Lower lobe of right lung (tissue), 2 donors: ENCODE results near the gene YTHDF1. TPM values are rescaled to one million over a fixed set of nuclear protein-coding genes. Genes with fewer than 3 reads are reported as not detected.

Source experiments
- ATAC-seq, 2 donors: fragments of 200-7000 bp; cut with Tn5 transposase; one replicate each; pipeline ENCODE4 v1.9.1; 2020 to 2022; ENCODE audit warnings: mild to moderate bottlenecking in 2 of 2, moderate library complexity in 2 of 2
- DNase-seq: peaks from one replicate; pipeline ENCODE4 v3.0.0-alpha.2; 2020
- H3K27ac ChIP-seq: fragments of 200-600 bp; one replicate; pipeline ENCODE4 v1.8.0; 2022
- H3K27me3 ChIP-seq: fragments of 200-600 bp; one replicate; pipeline ENCODE4 v1.8.0; 2022; ENCODE audit warnings: low read depth
- H3K36me3 ChIP-seq: fragments of 200-600 bp; one replicate; pipeline ENCODE4 v1.8.0; 2022; ENCODE audit warnings: mild to moderate bottlenecking
- H3K4me1 ChIP-seq: fragments of 200-600 bp; one replicate; pipeline ENCODE4 v1.8.0; 2022
- H3K4me3 ChIP-seq: fragments of 200-600 bp; one replicate; pipeline ENCODE4 v1.8.0; 2022; ENCODE audit warnings: mild to moderate bottlenecking
- H3K9me3 ChIP-seq: fragments of 200-600 bp; one replicate; pipeline ENCODE4 v1.8.0; 2022
- intact Hi-C: fragments of 100-400 bp; cut with DNase I; formaldehyde crosslinking; loops from one replicate; pipeline ENCODE4 v1.11.0; 2022
- microRNA-seq: library from miRNA; unstranded; fragments of <30 nt; microRNA quantifications from one replicate; pipeline ENCODE4 v1.2.0, GENCODE V29; 2020; ENCODE audit warnings: borderline number of aligned reads
- total RNA-seq: library from RNA; stranded (reverse); fragmentation: NEBNext Ultra II Directional; extraction: Animal tissue kit (Norgen Biotek cat#: 25700); gene quantifications from one replicate; pipeline ENCODE4 v1.2.1, GENCODE V29; 2021
- TF ChIP-seq, protein P1 (sequence below): fragments of 200-600 bp; IDR thresholded peaks from one replicate; pipeline ENCODE4 v1.8.0; 2022; ENCODE audit warnings: antibody characterized with exemption, mild to moderate bottlenecking
- donor health status: DM: no; HTN: yes; CAD: no; lungs with severe emphysema.

YTHDF1 gene
- total RNA-seq, 1 donor from 2014 or later: 33.4 TPM

DNA sequence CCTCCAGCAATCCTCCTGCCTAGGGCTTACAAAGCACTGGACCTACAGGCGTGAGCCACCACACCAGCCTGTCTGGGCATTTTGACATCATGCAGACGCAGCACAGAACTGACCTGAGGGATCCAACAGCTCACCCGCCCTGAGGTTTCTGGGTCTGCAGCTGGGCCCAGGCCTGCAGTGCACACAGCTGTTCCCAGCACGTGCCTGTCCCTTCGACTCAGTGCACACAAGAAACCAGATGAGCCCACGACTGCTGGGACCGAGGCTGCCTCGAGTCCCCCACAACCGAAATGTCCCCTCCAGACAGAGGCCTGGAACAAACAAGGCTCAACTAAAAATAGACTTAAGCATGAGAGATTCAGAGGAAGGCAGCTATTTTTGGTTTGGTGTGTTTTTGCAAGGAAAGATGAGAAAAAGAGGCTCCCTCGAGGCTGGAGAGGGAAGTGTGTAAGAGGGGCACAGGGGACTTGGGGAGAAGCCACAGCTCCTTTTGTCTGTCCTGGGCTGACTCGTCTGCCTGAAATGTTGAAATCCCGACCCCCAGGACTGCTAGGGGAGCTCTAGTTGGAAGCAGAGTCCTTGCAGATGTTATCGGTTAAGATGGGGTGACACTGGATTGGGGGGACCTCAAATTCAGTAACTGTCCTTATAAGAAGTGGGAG, 66.3 kb downstream of the YTHDF1 start:
- Histone ChIP-seq H3K27me3 (peaks cover 68% of the 10 kb centered on the region), H3K27ac (no peak overlapping the region), H3K4me1 (no peaks in the 10 kb centered on the region), H3K4me3 (no peak overlapping the region), H3K9me3 (no peaks in the 10 kb centered on the region), H3K36me3 (no peaks in the 10 kb centered on the region)
- TF ChIP-seq, protein P1, sequence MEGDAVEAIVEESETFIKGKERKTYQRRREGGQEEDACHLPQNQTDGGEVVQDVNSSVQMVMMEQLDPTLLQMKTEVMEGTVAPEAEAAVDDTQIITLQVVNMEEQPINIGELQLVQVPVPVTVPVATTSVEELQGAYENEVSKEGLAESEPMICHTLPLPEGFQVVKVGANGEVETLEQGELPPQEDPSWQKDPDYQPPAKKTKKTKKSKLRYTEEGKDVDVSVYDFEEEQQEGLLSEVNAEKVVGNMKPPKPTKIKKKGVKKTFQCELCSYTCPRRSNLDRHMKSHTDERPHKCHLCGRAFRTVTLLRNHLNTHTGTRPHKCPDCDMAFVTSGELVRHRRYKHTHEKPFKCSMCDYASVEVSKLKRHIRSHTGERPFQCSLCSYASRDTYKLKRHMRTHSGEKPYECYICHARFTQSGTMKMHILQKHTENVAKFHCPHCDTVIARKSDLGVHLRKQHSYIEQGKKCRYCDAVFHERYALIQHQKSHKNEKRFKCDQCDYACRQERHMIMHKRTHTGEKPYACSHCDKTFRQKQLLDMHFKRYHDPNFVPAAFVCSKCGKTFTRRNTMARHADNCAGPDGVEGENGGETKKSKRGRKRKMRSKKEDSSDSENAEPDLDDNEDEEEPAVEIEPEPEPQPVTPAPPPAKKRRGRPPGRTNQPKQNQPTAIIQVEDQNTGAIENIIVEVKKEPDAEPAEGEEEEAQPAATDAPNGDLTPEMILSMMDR: no peak
- intact Hi-C loops: no loop called here
- ATAC-seq: no peak
- peak; percentile 27 for DNase-seq

DNA sequence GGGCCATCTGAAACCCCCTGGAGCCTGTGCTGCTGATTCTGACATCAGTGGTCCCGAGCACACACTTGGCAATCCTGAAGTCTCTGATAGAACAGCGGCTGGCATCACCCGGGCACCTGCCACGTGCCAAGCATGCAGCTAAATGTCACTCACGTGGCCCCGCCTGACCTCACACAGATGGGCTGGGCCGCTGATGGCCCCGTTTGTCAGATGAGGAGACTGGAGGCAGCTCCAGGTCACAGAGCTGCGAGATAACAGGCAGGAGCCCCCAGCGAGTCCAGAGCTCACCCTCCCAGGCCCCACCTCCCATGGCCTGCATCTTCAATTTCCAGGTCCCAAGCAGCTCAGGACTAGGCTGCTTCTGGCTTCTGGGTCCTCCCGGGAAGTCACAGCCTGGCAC, 67.2 kb downstream of the YTHDF1 start:
- Histone ChIP-seq H3K27ac (no peak overlapping the region), H3K9me3 (no peaks in the 10 kb centered on the region), H3K4me1 (no peaks in the 10 kb centered on the region), H3K36me3 (no peaks in the 10 kb centered on the region), H3K4me3 (no peak overlapping the region), H3K27me3 (peaks cover 62% of the 10 kb centered on the region)
- DNase-seq (peak; percentile 18), ATAC-seq (no peak)
- intact Hi-C loops: no loop called here
- TF ChIP-seq, protein P1: no peak

DNA sequence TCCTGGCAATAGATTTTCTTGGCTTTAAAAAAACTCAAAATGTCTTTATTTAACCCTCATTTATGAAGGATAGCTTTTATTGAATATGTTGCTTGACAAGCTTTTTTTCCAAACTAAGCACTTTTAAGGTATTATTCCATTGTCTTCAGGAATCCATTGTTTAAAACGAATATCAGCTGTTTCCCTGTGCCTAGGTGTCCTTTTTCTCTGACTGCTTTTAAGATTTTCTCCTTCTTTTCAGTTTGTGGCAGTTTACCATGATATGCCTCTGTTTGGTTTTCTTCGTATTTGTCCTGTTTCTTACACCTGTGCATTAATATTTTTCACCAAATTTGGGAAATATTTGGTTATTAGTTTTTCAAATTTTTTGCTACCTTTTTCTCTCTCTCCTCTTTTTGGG, 68.4 kb downstream of the YTHDF1 start:
- peaks cover 50% of the 10 kb centered on the region for H3K27me3 ChIP-seq
- DNase-seq: no peak

More for the DNA sequence above, 68.4 kb downstream of the YTHDF1 start:
- H3K27ac ChIP-seq: no peak overlapping the region
- intact Hi-C loops: no loop called here
- no peaks in the 10 kb centered on the region for H3K9me3 ChIP-seq
- H3K4me1 ChIP-seq: no peaks in the 10 kb centered on the region
- no peaks in the 10 kb centered on the region for H3K36me3 ChIP-seq
- no peak for ATAC-seq
- no peak overlapping the region for H3K4me3 ChIP-seq
- TF ChIP-seq, protein P1: no peak

Small RNAs within 50 kb of the gene (microRNA-seq; reads per million reads assigned to microRNA genes)
- gene MIR124-3 (not detected), gene MIR3196 (not detected)

Other genes starting within 250 kb of the YTHDF1 start
- gene BHLHE23, start 209.2 kb downstream of the YTHDF1 start, total RNA-seq: not detected
- 15.9 TPM for gene BIRC7, start 19.8 kb upstream of the YTHDF1 start, total RNA-seq
- gene NKAIN4, start 38.3 kb upstream of the YTHDF1 start, total RNA-seq: not detected
- gene ARFGAP1, start 56.7 kb upstream of the YTHDF1 start, total RNA-seq: 66.2 TPM
- not detected for gene COL20A1, start 77.1 kb upstream of the YTHDF1 start, total RNA-seq
- gene CHRNA4, start 145.2 kb upstream of the YTHDF1 start, total RNA-seq: not detected